NT2/D1 (cell line): ENCODE measurements around the gene ACYP1.

Experiments
- YY1 ChIP-seq: IDR thresholded peaks from 2 replicates; pipeline ENCODE4 v1.6.1; 2011; ENCODE audit not compliant: insufficient read length, insufficient read depth
- ZNF274 ChIP-seq: IDR thresholded peaks from 2 replicates; pipeline ENCODE4 v1.6.1; 2011; ENCODE audit warnings: mild to moderate bottlenecking, low read depth, low read length

DNA sequence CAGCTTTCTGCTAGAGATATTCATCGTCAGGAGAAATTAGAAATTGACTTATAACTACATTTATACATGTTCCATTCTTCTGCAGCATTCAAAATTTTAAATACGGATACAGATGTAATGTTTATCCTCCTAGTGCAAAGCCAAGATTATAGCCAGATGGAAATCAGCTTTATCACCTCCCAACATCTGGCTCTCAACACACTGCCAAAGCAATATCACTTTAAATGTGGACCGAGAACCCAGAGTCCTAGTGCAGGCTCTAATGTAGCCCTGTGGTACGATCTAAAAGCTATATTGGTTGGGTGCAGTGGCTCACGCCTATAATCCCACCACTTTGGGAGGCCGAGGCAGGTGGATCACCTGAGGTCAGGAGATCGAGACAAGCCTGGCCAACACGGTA lies 19.1 kb downstream of the ACYP1 start:
- TF ChIP-seq ZNF274 (no peak), YY1 (no peak)
